K562 (cell line): ENCODE measurements around the gene MYO1H. TPM values are rescaled to one million over a fixed set of nuclear protein-coding genes. Genes with fewer than 3 reads are reported as not detected.

Source experiments
- HMG20A ChIP-seq: fragments of 450-650 bp; formaldehyde crosslinking; conservative IDR thresholded peaks from 2 replicates; pipeline ENCODE4 v1.4.0; 2020; ENCODE audit warnings: mild to moderate bottlenecking, mixed read lengths
- HMGN3 ChIP-seq: IDR thresholded peaks from 2 replicates; pipeline ENCODE4 v1.6.1; 2011; ENCODE audit warnings: borderline replicate concordance, low read depth, mild to moderate bottlenecking, mixed read lengths, low read length; ENCODE audit not compliant: insufficient read length; ENCODE audit errors: extremely low read depth
- KDM2B ChIP-seq: fragments of 250-450 bp; sonication (Bioruptor Pico); IDR thresholded peaks from 2 replicates; pipeline ENCODE4 v1.8.0; 2021; ENCODE audit warnings: mild to moderate bottlenecking, moderate library complexity
- MEF2A ChIP-seq: IDR thresholded peaks from 2 replicates; pipeline ENCODE4 v1.6.1; 2011; ENCODE audit warnings: low read depth, mild to moderate bottlenecking, low read length, moderate library complexity; ENCODE audit not compliant: control insufficient read depth
- SRSF1 ChIP-seq: fragments of 200-400 bp; formaldehyde crosslinking; IDR thresholded peaks from 2 replicates; pipeline ENCODE4 v1.6.1; 2017; ENCODE audit warnings: mild to moderate bottlenecking, low read depth, low read length, moderate library complexity
- ZBTB17 ChIP-seq: fragments of 450-650 bp; formaldehyde crosslinking; IDR thresholded peaks from 2 replicates; pipeline ENCODE4 v1.4.0; 2020; ENCODE audit warnings: mild to moderate bottlenecking
- polyA plus RNA-seq, 8 experiments: library from polyadenylated mRNA; depleted of rRNA in 4 of 8; stranded (reverse) in 5 of 8; unstranded in 3 of 8; fragments of >200 nt; fragmentation: Nextera tagmentation in 2 of 8; fragmentation: Illumina TruSeq in 1 of 8; extraction: Ambion mirVana in 2 of 8; extraction: Trizol in 1 of 8; gene quantifications; 2 replicates each; pipeline versions ENCODE4 v1.2.1 to v1.2.3, GENCODE V29; 2011 to 2014; ENCODE audit warnings: inconsistent platforms in 1 of 8, missing spikeins in 1 of 8
- total RNA-seq, 7 experiments: library from RNA; depleted of rRNA in 6 of 7; stranded (reverse); fragments of >200 nt in 6 of 7; fragmentation: Illumina TruSeq in 2 of 7; extraction: Trizol in 2 of 7; gene quantifications; 2 replicates each; pipeline versions ENCODE4 v1.2.1 to v1.2.3, GENCODE V29; 2011 to 2021; ENCODE audit warnings: low replicate concordance in 1 of 7
- TF ChIP-seq, protein P1 (sequence below), 2 experiments: fragments of 450-650 bp; formaldehyde crosslinking in 1 of 2; IDR thresholded peaks; 2 replicates each; pipeline versions ENCODE4 v1.4.0 to v1.6.1; 2014 to 2020; ENCODE audit warnings: mild to moderate bottlenecking in 2 of 2, borderline replicate concordance in 1 of 2, low read depth in 1 of 2
- TF ChIP-seq, protein P2 (sequence below): fragments of 450-650 bp; IDR thresholded peaks from 2 replicates; pipeline ENCODE4 v1.6.1; 2017; ENCODE audit warnings: mild to moderate bottlenecking, moderate library complexity
- TF ChIP-seq, protein P3 (sequence below): fragments of 250-450 bp; sonication (Bioruptor Pico); IDR thresholded peaks from 2 replicates; pipeline ENCODE4 v1.4.0; 2020; ENCODE audit warnings: mild to moderate bottlenecking, moderate library complexity
- TF ChIP-seq, protein P4 (sequence below), 2 experiments: fragments of 450-650 bp in 1 of 2; sonication (generic) in 1 of 2; formaldehyde crosslinking in 1 of 2; IDR thresholded peaks in 1 of 2; conservative IDR thresholded peaks in 1 of 2; 2 replicates each; pipeline versions ENCODE4 v1.6.1 to v1.8.1; 2016 to 2023; ENCODE audit warnings: mild to moderate bottlenecking in 2 of 2, moderate library complexity in 2 of 2, inconsistent platforms in 1 of 2, missing genetic modification reagents in 1 of 2

The MYO1H gene
- total and polyA plus RNA-seq, 9 of the 15 experiments (the other 6 are each of a cell fraction or from before 2014, with no cell fraction given): not detected

DNA sequence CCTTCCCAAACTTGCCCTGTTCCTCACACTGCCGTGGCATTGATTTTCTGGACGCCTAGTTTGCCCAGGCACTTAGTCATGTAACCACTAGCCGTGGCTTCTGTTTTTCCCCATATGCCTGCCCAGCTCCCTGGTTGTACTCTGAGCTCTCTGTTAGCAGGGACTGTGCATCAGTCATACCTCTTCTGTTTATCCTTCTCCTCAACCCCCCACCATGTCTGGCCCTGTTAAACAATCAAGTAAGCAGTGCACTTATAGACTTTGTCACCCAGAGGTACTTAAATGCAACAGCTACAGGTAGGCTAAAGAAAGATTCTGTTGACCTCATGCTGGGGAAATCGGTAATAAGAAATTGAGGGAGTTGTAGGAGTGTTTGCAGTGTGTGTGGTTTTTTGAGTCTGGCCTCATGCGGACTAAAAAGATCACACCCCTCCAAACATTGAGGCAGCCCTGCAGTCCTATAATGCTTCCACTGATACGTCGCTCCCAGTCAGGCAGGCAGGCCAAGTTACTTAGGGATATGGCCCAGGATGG is 146.7 kb downstream of the MYO1H start (continued):
- TF ChIP-seq, protein P1, sequence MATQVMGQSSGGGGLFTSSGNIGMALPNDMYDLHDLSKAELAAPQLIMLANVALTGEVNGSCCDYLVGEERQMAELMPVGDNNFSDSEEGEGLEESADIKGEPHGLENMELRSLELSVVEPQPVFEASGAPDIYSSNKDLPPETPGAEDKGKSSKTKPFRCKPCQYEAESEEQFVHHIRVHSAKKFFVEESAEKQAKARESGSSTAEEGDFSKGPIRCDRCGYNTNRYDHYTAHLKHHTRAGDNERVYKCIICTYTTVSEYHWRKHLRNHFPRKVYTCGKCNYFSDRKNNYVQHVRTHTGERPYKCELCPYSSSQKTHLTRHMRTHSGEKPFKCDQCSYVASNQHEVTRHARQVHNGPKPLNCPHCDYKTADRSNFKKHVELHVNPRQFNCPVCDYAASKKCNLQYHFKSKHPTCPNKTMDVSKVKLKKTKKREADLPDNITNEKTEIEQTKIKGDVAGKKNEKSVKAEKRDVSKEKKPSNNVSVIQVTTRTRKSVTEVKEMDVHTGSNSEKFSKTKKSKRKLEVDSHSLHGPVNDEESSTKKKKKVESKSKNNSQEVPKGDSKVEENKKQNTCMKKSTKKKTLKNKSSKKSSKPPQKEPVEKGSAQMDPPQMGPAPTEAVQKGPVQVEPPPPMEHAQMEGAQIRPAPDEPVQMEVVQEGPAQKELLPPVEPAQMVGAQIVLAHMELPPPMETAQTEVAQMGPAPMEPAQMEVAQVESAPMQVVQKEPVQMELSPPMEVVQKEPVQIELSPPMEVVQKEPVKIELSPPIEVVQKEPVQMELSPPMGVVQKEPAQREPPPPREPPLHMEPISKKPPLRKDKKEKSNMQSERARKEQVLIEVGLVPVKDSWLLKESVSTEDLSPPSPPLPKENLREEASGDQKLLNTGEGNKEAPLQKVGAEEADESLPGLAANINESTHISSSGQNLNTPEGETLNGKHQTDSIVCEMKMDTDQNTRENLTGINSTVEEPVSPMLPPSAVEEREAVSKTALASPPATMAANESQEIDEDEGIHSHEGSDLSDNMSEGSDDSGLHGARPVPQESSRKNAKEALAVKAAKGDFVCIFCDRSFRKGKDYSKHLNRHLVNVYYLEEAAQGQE (IDR thresholded peaks at IDR 0.05; ENCODE audit: borderline replicate concordance): no peak
- TF ChIP-seq, protein P1 (CRISPR knock-in tag; IDR thresholded peaks at IDR 0.05; ENCODE audit: low read depth): no peak
- TF ChIP-seq, protein P2, sequence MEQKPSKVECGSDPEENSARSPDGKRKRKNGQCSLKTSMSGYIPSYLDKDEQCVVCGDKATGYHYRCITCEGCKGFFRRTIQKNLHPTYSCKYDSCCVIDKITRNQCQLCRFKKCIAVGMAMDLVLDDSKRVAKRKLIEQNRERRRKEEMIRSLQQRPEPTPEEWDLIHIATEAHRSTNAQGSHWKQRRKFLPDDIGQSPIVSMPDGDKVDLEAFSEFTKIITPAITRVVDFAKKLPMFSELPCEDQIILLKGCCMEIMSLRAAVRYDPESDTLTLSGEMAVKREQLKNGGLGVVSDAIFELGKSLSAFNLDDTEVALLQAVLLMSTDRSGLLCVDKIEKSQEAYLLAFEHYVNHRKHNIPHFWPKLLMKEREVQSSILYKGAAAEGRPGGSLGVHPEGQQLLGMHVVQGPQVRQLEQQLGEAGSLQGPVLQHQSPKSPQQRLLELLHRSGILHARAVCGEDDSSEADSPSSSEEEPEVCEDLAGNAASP: no peak
- TF ChIP-seq SRSF1 (no peak), ZBTB17 (CRISPR knock-in tag) (no peak), KDM2B (CRISPR knock-in tag) (no peak), HMG20A (no peak), MEF2A (no peak), HMGN3 (no peak)
- TF ChIP-seq, protein P3, sequence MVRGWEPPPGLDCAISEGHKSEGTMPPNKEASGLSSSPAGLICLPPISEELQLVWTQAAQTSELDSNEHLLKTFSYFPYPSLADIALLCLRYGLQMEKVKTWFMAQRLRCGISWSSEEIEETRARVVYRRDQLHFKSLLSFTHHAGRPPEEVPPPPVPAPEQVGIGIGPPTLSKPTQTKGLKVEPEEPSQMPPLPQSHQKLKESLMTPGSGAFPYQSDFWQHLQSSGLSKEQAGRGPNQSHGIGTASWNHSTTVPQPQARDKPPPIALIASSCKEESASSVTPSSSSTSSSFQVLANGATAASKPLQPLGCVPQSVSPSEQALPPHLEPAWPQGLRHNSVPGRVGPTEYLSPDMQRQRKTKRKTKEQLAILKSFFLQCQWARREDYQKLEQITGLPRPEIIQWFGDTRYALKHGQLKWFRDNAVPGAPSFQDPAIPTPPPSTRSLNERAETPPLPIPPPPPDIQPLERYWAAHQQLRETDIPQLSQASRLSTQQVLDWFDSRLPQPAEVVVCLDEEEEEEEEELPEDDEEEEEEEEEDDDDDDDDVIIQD: no peak
- TF ChIP-seq, protein P4, sequence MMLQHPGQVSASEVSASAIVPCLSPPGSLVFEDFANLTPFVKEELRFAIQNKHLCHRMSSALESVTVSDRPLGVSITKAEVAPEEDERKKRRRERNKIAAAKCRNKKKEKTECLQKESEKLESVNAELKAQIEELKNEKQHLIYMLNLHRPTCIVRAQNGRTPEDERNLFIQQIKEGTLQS (IDR thresholded peaks at IDR 0.05): no peak
- TF ChIP-seq, protein P4 (CRISPR knock-in tag; conservative IDR thresholded peaks at IDR 0.05): no peak
